ENCODE measurements around the gene GJD3.

DNA sequence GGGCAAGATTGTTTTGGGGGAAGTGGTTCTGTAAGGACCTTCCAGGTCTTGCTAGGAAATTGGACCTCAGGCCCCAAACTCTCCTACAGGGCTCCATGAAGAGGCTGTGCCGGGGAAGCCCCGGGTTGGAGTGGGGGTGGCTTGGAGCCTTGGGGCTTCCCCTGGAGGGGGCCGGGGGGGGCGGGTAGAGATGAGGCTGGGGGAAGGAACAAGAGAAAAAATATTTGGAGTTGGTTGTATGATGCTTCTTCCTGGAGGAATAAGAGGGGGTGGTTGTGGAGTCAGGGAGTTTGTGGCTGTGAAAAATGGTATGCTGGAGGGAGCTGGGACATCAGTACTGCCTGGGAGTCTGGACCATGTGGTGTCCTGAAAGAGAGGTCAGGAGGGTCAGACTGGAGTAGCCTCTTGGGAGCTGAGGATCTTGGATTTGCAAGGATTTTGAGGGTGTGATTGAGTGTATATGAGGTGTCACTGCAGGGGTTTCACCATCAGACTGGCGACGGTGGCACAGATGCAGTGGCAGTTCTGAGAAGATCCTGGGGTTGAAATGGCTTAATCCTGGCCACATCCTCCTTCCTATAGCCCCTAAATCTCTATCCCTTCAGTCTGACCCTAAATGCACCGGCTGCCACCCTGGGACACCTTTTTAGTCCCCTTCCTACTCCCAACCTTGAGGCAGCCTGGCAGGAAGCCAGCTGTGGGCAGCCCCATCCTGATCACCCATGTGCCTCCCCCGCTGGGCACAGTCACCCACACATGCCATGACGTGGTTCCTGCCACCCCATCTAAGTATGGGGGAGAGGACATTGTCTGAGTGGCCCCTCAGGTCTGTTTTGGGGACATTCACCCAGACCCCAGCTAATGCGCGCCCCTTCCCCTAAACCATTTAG, 44.6 kb downstream of the GJD3 start:
- TF ChIP-seq CTCF (conservative IDR thresholded peaks at IDR 0.05): no peak
- TF ChIP-seq ZFX (IDR thresholded peaks at IDR 0.05): no peak
